NCI-H1092 treated with DMSO at 0.1 percent for 48 hours (cell line): ENCODE results near the gene TMEM258.
A peak's percentile ranks its signal among the peaks of the same experiment; 100 is the strongest.

Source experiments
- DNase-seq: peaks from one replicate; lab custom pipeline; 2025; lab: John Stamatoyannopoulos, UW

Gene TMEM258

DNA sequence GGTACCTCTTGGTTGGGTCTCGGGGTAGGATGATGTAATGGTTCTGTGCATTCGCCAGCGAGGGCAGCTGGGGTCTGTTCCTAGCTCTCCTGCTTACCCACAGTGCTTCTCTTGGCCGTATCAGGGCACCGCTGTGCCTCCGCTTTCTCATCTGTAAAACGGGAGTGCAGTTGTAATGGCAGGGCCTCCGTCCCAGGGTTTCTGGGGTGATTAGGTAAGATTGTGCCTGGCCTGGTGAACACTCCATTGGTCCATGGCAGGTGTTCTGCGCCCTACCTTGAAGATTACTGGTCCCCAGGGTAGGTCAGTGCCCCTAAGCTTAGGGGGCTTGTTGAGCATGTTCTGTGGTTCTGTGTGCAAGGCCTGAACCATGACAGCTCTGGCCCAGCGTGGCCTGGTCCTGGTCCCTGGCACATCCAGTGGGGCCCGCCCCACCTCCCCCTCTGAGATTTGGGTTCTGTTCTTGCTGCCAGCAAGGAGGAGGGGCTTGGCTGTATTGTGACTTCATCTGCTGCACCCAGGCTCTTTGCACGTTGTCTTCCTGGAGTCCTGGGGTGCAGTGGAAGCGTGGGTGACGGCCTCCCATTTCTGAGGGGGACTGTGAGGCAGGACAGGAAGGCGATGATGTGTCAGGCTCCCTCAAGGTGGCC, 35.1 kb downstream of the TMEM258 start:
- no peak for DNase-seq

DNA sequence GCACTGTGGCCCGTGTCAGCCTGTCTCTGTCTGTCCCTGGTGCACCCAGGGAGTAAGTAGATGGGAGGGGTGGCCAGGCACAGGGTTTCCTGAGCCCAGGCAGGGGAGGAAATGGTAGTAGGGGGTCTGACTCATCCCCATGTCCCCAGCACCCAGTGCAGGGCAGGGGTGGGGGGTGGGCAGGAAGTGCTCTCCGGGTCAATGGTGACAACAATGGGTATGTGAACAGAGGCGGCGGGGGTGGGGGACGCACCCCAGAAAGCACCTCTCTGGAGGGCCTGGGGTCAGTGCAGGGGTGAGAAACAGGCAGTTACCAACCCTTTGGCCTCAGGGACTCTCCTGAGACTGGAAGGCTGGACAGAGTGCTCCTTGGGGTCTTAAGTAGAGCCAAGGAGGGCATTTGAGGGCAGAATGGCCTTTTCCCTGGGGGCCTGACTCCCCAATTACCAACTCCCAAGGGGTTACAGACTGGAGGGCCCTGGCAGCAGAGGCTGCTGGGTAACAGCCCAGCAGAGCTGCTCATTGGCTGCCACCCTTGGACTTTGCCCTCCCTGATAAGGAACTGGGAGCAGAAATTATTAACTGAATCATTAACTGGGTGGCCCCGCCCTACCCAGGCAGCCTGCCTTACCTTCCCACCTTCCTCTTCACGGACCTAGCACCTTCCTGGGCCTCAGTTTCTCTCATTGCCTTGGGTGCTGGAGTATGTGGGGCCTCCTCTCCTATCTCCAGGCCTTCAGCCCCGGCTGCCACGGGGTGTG, 35.8 kb downstream of the TMEM258 start:
- DNase-seq, result no peak

DNA sequence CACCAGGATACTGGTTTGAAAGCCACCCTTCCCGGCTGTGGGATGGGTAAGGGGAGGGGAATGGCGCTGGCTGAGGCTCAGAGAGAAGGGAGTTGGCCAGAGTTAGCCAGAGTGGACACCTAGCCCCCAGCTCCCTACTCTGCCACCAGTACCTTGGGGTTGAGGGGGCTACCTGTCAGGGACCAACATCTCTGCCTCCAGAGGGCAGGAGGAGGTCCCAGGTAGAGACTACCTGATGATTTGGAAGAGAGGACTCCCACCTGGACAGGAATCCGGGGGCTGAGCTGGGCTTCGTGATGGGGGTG, 36.3 kb downstream of the TMEM258 start:
- no peak for DNase-seq

DNA sequence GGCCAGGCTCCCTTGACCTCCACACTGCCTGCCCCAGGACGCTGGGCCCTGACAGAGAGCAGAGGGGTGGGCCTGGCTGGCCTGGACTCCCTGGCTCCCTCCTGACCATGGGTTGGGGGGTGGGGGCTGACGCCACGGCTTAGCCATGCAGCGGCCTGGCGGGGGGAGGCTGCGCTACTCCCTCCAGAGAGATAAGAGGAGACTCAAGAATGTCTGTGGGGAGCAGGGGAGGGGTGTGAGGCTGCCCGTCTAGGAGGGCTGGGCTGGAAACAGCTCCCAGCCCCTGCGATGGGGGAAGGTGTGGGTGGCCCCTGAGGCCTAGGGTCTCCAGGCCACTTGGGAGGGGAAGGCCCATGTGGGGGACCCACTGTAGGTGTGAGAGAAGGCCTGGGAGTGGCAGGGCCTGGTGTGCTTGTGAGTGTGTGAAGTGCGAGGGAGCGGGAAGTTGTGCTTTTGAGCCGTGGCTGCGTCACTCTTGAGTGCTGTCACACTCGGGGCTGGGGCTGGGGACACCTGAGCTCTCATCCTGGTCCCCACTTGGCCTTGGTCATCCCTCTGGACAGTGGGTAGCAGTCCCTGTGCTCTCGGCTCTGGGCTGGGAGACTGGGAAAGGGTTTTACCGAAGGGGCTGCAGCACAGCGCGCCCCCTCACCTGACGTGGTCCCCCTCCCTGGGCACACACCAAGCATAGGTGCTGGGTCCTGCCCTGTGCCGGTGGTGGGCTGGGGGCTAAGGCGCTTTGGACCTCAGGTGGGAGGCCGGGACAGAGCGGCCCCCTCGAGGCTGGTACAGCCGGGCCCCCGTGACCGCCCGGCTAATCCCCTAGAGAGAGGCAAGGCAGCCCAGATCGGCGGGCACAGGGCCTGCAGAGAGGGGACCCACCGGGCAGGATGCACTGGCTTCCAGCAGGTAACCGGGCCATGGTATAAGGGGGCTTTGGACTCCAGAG, 37.6 kb downstream of the TMEM258 start:
- no peak for DNase-seq

DNA sequence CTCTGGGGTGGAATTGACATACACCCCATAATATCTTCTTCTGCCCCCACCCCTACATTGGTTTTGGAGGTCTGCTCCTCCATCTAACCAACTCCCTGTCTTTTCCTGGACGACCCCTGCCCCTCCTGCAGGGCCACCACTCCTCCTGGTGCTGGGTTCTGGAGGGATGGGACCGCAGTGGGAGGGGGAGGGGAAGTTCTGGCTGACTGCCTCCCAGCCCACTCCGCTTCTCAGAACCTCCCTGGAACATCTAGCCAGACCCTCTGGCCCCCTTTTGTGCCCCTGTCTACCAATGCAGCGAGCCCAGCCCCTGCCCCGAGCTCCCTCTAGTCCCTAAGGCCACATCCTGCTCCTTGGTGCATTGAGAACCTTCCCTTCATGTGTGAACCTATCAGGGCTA, 38.7 kb downstream of the TMEM258 start:
- DNase-seq, result no peak

DNA sequence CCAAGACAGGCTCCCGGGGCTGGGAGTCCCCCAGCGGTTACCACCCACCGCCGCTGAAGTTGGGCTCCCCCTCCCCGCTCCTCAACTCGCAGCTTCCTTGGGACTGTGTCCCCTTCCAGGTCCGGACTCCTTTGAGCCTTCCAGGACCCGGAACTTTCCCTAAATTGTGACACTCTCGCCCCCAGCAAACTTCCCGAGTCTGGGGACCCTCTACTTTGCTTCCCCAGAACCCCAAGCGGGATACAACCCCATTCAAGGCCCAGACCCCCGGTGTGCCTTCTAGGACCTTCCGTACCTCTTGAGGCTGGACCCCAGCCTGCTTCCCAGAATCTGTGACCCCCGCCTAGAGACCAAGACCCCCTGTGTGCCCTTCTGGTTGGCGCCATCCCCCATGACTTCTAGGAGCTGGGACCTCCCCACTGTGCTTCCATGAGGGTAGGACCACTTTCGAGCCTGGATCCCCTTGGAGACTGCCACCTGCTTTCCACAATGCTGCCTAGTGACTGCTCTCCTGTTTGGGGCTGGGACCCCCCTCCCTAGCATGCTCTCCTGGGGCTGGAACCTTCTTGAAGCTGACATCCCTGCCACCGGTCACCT, 39.4 kb downstream of the TMEM258 start:
- DNase-seq, result no peak

DNA sequence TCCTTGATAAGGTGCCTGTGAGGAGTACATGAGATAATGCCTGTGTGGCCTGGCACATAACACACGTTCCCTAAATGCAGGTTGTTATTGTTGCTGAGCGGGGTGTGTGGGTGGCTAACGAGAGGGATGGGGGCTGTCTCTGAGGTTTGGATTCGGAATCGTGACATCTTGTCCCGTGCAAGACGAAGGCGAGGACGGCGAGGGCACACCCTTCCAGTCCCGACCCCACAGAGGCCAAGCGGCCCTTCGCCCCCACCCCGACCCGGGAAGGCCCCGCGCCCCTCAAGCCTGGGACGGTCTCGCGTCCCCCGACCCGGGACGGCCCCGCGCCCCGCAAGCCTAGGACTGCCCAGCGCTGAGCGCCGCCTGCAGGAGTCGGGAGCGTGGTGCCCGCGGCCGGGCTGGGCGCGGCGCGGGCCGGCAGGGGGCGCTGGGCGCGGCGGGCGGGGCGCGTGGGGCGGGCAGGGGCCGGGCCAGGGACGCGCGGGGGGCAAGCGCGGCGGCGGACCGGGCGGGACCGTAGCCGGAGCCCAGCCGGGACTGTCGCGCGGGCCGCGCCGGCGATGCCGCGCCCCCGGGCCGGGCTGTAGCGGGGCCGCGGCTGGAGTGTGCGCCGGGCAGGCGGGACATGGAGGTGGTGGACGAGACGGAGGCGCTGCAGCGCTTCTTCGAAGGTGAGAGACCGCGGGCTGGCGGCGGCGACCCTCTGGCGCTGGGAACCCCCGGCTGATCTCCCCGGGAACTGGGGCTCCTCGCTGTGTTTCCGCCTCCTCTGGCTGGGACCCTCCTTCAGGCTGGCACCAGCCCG, 40.1 kb downstream of the TMEM258 start, which contains the start of gene MYRF:
Gene MYRF (plus strand): TSS at position 520 of the 808 bp plus-strand sequence. CDS start 109 bp downstream, at position 629.
- DNase-seq, result peak; percentile 17

DNA sequence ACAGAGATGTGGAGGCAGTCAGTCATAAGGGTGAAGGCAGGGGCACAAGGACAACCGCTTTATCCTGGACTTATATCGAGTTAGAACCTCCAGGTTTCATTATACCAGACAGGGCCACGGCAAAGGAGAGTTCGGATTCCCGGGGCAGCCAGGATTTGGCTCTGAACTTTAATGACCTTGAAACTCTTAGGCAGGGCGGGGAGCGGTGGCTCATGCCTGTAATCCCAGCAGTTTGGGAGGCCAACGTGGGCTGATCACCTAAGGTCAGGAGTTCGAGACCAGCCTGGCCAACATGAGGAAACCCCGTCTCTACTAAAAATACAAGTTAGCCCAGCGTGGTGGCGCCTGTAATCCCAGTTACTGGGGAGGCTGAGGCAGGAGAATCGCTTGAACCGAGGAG, 41.0 kb downstream of the TMEM258 start:
- no peak for DNase-seq

DNA sequence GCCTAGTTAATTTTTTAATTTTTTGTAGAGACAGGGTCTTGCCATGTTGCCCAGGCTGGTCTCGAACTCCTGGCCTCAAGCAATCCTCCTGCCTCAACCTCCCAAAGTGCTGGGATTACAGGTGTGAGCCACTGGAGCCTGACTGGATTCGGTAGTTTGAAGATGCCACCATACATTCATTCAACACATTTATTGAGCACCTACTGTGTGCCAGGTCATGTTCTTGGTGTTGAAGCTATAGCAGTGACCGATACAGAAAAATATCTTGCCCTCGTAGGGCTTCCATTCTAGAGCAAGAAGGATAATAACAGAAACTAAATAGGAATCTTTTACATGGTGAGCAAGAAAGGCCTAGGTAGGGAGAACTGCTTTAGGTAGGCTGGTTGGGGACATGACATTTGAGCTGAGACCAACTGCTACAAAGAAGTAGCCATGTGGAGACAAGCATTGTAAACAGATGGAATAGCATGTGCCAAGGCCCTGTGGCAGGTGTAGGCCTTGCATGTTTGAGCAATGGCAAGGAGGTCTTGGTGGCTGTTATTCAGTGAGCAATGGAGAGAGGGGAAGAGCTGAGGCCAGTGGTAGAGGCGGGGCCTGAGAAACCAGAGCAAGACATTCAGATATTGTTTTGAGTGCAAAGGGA, 41.6 kb downstream of the TMEM258 start:
- no peak for DNase-seq

DNA sequence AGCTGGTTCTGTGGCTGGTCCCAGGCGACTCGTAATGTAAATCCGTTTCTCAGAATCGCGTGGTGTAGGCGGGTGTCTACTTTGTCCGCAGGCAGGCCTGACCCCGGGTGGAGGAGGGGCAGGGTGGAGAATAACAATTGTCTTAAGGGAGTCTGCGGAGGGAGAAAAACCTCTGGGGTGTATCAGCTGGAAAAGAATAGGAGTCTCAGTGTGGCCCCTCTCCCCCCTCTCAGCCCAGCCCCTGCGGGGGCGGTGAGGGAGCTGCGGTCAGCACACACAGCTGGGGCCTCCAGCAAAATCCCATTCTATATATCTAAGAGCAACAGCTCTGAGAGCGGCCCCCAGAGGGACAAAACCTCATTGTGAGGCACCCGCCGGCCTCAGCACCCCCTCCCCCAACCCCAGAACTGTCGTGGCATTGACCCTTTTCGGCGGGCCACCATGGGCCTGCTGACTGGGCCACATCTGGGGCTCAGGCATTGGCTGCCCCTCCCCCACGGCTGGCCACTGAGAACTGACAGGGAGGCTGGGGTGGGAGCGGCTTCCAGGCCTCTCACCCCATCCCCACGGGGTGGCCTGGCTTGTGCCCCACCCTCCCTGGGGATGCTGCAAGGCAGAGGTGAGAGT, 42.7 kb downstream of the TMEM258 start:
- DNase-seq, result no peak

DNA sequence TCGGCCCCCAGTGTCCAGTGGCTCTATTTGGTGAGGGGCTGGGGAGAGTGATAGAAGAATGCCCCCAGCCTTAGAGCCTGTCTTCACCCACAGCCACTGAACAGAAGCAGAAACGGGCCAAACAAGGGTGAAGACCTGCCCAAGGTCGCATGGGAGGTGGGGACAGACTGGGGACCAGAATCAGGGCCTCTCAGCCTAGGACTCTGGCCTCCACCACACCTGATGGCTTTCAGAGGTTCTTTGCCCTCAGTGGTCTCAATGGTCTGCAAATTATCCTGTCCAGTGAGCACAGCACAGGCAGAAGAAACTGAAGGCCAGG, 44.5 kb downstream of the TMEM258 start:
- DNase-seq, result no peak

DNA sequence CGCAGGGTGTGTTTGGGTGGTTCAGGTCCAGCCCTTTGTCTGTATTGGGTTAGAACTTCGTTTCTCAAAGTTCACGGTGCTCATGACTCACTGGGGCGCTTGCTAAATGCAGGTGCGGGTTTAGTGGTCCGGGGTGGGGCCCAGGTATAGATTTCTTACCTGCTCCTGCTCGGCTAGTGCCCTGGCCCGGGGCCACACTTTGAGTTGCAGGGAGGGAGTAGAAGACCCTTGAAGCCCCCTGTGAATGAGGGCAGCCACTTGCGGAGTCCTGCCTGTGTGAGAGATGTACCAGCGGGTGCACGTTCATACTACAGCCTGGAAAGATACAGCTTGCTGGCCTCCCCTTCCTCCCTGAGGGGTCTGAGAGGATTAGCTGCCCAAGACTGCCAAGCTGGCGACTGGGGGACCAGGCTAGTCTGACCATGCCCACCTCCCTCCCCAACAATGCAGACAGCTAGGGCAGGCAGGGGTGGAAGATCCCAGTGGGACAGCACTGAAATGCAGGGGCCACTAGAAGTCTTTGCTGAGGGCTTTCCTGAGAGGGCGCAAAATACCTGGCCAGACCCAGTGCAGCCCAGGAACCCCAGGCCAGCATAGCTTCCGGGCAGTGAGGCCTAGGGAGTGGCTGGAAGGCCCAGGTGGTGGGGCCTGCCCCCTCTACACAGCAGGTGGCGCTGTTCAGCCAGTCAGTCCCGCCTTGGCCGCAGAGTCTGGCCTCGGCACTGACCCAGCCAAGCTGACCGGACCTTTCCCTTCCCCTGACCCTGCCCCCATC, 45.0 kb downstream of the TMEM258 start:
- DNase-seq, result peak; percentile 28

DNA sequence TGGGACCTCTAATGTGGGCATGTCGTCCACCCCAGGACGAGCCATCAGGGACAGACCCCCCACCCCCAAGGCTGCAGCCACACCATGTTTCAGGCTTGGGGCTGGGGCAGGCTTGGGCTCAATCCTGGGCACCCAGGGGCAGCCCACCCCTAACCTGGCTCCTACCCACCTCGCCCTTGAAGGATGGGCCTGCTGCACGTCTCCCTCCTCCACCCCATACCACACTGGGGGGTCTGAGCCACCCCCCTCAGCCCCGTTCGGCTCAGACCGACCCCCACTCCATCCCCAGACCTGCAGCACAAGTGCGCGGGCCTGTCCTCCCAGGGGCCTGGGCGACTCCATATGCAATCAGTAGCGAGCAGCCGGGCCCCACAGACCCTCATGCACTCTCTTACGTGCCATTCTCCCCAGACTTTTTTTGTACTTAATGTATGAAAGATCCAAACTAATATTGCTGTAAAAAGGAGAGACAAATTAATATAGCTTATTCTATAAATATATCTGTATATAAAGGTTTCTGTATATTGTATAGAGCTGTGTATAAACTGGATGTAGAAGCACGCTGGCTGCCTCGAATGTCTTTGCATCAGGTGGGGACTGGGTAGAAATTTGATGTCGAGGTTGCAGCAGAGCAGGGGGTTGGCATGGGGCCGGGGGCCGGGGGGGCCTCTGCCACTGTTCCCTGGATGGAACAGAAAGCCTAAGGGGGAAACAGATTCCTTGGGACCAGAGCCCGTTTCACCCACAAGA, 45.8 kb downstream of the TMEM258 start:
- no peak for DNase-seq

DNA sequence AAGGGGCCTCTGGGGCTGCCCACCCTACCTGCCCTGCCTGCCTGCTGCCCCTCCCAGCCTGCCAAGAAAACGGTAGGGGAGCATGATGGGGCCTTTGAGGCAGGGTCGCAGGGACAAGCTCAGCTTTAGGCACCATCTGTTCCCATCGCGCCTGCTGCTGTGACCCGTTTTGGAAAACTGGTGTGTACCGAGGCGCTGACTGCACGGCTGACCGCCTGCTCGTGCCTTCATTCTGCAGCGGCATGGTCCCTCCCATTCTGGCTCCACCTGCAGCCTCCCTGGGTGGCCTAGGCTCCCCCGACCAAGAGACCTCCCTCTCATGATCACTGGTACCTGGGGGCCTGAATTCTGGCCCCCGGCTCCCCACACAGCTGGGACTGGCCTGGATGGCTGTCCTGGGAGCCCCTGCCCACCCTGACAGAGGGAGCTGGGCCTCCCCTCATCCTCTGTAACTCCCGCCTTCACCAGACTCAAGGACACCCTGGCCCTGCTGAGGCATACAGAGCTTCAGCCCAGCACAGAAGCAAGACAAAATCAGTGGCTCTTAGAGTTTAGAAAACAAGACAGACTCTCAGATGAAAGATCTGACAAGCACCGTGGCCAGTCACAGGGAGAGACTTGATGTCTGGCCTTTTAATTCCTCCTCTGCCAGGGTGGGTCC, 46.5 kb downstream of the TMEM258 start:
- DNase-seq, result no peak

DNA sequence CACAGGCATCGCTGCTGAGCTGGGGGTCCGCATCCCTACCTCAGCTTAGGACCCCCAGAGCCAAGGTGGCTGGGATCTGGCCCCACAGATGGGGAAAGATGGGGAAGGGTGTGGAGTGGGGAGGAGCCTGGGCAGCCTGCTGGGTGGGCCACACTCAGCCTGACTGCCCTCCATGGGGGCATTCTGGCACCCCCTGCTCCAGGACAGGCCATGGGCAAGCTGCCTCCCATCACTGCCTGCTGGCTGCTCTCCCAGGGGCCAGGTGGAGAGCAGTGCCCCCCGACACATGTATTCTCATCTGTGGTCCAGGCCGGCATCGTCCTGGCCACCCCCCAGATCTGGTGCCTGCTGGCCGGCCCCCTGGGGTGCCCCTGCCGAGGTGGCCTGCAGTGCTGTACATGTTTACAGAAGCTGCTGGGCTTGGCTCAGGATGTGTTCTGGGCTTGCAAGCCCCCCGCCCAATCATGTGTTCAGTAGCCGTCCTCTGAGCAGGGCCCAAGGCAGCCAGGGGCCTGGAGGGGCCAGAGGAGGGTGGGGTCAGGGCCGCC, 47.7 kb downstream of the TMEM258 start:
- DNase-seq, result no peak

DNA sequence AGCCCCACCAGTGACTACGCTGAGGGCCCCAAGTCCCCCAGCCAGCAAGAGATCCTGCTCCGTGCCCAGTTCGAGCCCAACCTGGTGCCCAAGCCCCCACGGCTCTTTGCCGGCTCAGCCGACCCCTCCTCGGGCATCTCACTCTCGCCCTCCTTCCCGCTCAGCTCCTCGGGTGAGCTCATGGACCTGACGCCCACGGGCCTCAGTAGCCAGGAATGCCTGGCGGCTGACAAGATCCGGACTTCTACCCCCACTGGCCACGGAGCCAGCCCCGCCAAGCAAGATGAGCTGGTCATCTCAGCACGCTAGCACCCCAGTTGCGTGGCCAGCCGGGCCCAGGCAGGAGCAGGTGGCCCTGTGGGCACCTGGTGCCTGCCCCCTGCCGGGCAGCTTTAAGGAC, 48.2 kb downstream of the TMEM258 start:
- DNase-seq, result no peak

DNA sequence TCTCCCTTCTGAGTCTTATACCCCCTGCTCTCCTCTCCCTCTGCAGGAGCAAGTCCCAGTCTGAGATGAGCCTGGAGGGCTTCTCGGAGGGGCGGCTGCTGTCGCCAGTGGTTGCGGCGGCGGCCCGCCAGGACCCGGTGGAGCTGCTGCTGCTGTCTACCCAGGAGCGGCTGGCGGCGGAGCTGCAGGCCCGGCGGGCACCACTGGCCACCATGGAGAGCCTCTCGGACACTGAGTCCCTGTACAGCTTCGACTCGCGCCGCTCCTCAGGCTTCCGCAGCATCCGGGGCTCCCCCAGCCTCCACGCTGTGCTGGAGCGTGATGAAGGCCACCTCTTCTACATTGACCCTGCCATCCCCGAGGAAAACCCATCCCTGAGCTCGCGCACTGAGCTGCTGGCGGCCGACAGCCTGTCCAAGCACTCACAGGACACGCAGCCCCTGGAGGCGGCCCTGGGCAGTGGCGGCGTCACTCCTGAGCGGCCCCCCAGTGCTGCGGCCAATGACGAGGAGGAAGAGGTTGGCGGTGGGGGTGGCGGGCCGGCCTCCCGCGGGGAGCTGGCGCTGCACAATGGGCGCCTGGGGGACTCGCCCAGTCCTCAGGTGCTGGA, 48.8 kb downstream of the TMEM258 start:
- DNase-seq, result no peak

DNA sequence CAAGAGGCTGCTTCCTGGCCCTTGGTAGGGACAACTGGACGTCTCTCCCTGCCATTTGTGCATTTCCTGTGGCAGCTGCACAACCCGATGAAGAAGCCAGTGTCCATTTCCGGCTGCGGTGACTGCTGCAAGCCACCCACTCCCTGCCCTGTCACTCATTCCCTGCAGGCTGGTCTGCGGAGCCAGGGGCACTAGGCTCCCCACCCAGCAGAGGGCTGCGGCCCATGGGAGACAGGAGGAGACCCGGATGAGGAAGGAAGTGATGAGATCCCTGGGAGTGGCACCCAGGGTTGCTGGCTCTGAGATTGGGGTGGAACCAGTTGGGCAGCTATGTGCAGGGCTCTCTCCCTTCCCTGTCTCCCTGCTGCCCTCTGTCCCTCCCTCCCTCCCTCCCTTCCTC, 50.0 kb downstream of the TMEM258 start:
- DNase-seq, result no peak
